WERI-Rb-1 (cell line): ENCODE results near the gene EYA4.

Experiments used
- DNase-seq: peaks from one replicate; pipeline ENCODE4 v3.0.0-alpha.2; 2020
- H3K27ac ChIP-seq: fragments of 250-450 bp; sonication (Bioruptor Pico); 2 replicates; pipeline ENCODE4 v1.5.1; 2020; ENCODE audit warnings: mild to moderate bottlenecking, moderate library complexity
- H3K27me3 ChIP-seq: fragments of 250-450 bp; sonication (Bioruptor Pico); 2 replicates; pipeline ENCODE4 v1.5.1; 2021; ENCODE audit warnings: mild to moderate bottlenecking, low read depth, moderate library complexity; ENCODE audit not compliant: insufficient read depth, severe bottlenecking
- H3K36me3 ChIP-seq: fragments of 250-450 bp; sonication (Bioruptor Pico); 2 replicates; pipeline ENCODE4 v1.5.1; 2020; ENCODE audit warnings: mild to moderate bottlenecking, moderate library complexity
- H3K4me3 ChIP-seq: 2 replicates; pipeline ENCODE4 v1.5.1; 2011; ENCODE audit warnings: low read depth, mild to moderate bottlenecking, control low read depth, low read length
- H3K9me3 ChIP-seq: fragments of 250-450 bp; sonication (Bioruptor Pico); 2 replicates; pipeline ENCODE4 v1.5.1; 2021; ENCODE audit warnings: mild to moderate bottlenecking, moderate library complexity; ENCODE audit not compliant: severe bottlenecking
- TF ChIP-seq, protein P1 (sequence below): IDR thresholded peaks from 2 replicates; pipeline ENCODE4 v1.5.1; 2011; ENCODE audit warnings: low read depth, mild to moderate bottlenecking, control low read depth, inconsistent platforms, low read length

EYA4 gene

DNA sequence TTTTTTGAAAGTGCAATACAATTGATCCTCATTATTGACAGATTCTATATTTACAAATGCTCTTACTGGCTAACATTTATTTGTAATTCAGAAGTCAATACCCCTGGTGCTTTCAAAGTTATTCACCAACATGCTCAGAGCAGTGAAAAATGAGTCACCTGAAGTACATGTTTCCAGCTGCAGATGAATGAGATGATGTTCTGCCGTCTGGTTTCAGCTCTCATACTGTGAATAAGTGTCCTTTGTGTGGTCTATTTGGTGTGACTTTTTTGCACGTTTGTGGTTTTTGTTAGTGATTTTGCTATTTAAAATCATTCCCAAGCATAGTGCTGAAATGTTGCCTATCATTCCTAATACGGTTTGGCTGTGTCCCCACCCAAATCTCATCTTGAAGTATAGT lies 22.3 kb upstream of the EYA4 start:
- TF ChIP-seq, protein P1, sequence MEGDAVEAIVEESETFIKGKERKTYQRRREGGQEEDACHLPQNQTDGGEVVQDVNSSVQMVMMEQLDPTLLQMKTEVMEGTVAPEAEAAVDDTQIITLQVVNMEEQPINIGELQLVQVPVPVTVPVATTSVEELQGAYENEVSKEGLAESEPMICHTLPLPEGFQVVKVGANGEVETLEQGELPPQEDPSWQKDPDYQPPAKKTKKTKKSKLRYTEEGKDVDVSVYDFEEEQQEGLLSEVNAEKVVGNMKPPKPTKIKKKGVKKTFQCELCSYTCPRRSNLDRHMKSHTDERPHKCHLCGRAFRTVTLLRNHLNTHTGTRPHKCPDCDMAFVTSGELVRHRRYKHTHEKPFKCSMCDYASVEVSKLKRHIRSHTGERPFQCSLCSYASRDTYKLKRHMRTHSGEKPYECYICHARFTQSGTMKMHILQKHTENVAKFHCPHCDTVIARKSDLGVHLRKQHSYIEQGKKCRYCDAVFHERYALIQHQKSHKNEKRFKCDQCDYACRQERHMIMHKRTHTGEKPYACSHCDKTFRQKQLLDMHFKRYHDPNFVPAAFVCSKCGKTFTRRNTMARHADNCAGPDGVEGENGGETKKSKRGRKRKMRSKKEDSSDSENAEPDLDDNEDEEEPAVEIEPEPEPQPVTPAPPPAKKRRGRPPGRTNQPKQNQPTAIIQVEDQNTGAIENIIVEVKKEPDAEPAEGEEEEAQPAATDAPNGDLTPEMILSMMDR = no peak
- Histone ChIP-seq H3K9me3 (no peaks in the 10 kb centered on the region), H3K4me3 (no peak overlapping the region), H3K27me3 (peaks cover 4% of the 10 kb centered on the region), H3K27ac (no peak overlapping the region), H3K36me3 (no peaks in the 10 kb centered on the region)
- DNase-seq = no peak

DNA sequence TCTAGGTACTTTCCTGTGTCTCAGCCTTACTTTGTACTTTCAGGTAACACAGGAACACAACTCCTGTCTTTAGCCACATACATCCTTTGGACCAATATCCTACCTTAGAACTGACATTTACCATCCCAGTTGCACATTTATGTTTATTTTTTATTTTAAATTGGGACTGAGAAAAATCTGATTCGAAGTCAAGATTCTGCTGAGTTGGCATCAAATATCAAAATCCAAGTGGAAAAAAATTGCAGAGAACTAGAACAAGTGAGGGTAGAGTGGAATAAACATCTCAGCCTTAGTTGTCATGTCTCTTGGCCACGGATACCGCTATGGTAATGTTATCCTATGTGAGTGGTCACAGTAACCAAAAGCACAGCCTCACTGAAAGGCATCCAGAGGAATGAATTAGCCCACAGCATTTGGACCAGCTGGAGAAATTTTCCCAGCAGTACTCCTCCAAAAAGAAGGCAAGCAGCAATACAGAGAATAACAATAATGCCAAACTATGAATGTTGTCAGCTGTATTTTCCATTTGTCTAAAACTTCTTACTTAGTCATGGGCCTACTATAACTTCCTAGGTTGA lies 17.6 kb upstream of the EYA4 start:
- TF ChIP-seq, protein P1 = no peak
- no peaks in the 10 kb centered on the region for H3K36me3 ChIP-seq
- H3K27ac ChIP-seq = no peak overlapping the region
- DNase-seq = no peak
- peaks cover 4% of the 10 kb centered on the region for H3K27me3 ChIP-seq
- no peaks in the 10 kb centered on the region for H3K9me3 ChIP-seq
- no peak overlapping the region for H3K4me3 ChIP-seq

DNA sequence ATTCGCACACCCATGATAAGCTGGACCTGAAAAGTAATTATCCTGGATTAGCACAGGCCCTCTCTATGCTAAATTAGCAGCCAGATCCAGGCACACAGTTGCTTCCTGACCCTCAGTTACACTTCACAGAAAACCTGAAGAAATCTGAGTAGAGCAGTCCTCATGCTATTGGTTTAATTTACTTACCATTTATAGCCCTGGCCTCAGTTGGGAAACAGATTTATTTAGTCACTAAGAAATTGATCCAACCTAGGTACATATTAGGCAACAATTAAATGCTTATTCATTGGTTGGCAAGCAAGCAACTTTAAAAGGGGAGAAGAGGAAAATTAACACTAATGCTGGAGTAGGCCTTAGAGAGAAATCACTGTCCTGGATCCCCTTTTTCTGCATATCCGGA lies 15.6 kb upstream of the EYA4 start:
- Histone ChIP-seq H3K36me3 (no peaks in the 10 kb centered on the region), H3K4me3 (no peak overlapping the region), H3K9me3 (no peaks in the 10 kb centered on the region), H3K27me3 (peaks cover 5% of the 10 kb centered on the region), H3K27ac (no peak overlapping the region)
- DNase-seq = no peak
- TF ChIP-seq, protein P1 = no peak

DNA sequence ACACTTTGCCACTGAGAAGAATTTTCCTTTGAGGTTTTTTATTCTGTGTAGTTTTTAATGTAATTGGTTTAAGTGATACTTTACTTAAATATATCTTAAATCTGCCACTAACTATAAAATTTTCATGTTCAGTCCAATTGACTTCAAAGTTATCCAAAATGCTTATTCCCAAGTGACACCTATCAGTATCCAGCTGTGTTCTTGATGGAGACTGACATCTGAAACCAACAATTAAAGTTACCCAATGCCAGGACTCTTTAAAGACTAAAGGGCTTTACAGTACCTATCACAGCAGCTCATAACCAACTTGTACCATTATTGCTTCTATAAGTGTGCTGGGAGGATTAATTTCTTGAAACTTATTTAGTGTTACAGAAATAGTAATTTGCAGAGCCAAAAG lies 13.8 kb upstream of the EYA4 start:
- no peak overlapping the region for H3K27ac ChIP-seq
- peaks cover 5% of the 10 kb centered on the region for H3K27me3 ChIP-seq
- TF ChIP-seq, protein P1 = no peak
- no peaks in the 10 kb centered on the region for H3K9me3 ChIP-seq
- DNase-seq = no peak
- H3K4me3 ChIP-seq = no peak overlapping the region
- H3K36me3 ChIP-seq = no peaks in the 10 kb centered on the region

DNA sequence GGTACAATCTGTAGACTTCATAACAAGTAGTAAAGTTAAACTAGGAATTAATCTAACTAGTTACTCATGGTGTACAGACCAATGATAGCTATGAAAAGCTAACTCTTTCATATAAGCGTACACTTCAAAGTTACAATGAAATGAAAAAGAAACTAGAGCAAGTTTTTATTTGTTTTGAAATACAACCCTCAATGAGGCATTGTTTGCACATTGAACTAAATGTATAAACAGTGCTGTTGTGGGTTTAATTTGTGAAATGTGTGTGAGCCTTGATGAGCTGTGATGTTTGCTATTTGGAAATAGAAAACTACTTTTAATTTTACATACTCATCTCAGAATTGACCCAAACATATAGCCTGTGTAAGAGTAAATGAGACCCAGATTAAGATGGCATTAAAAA lies 11.1 kb upstream of the EYA4 start:
- Histone ChIP-seq H3K27me3 (peaks cover 7% of the 10 kb centered on the region), H3K9me3 (no peaks in the 10 kb centered on the region), H3K36me3 (no peaks in the 10 kb centered on the region), H3K27ac (no peak overlapping the region), H3K4me3 (no peak overlapping the region)
- DNase-seq = no peak
- TF ChIP-seq, protein P1 = no peak

DNA sequence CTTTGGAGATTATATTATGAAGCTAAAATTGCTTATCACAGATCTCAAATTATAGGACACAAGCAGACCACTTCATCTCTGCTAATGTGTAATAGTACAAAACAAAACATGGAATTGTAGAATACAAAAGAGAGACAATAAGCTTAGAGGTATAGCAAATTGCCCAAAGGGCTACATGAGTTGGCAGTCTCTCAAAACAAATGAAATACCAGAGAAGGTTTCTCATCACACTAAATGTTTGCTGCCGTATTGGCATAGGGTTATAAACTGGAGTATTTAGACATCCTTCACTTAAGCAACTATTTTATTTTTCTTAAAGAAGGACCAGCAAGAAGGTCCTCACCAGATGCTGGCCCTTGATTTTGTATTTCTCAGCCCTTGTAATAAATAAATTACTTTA lies 5.9 kb upstream of the EYA4 start:
- H3K27ac ChIP-seq = no peak overlapping the region
- H3K36me3 ChIP-seq = no peaks in the 10 kb centered on the region
- H3K4me3 ChIP-seq = no peak overlapping the region
- no peaks in the 10 kb centered on the region for H3K9me3 ChIP-seq
- no peak for DNase-seq
- TF ChIP-seq, protein P1 = no peak
- peaks cover 17% of the 10 kb centered on the region for H3K27me3 ChIP-seq
